Measurements from ENCODE around the gene WDR18.

DNA sequence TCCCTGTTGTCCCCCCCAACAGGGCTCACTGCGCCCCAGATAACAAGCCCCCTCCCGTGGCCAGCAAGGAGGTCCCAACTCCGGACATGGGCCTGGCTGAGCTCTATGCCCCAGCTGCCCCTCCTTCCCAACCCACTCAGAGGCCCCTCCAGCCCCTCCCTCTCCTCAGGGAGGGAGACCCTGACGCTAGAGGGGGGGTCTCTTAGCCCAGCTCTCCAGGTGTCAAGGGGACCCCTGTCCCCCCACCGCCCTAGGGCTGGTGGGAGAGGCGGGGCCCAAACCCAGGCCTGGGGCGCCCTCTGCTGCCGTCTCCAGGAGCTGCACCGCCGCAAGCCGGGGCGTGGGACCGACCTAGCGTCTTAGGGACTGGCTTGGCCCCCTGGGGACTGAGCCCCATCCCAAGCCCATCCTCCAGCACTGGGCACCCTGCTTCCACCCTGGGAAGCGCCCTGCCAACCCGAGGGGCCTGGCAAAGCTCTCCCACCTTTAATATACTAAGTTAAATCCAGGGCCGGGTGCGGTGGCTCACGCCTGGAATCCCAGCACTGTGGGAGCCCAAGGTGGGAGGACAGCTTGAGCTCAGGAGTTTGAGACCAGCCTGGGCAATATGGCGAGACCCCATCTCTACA, 17.5 kb downstream of the WDR18 start:
- TF ChIP-seq, protein P1, sequence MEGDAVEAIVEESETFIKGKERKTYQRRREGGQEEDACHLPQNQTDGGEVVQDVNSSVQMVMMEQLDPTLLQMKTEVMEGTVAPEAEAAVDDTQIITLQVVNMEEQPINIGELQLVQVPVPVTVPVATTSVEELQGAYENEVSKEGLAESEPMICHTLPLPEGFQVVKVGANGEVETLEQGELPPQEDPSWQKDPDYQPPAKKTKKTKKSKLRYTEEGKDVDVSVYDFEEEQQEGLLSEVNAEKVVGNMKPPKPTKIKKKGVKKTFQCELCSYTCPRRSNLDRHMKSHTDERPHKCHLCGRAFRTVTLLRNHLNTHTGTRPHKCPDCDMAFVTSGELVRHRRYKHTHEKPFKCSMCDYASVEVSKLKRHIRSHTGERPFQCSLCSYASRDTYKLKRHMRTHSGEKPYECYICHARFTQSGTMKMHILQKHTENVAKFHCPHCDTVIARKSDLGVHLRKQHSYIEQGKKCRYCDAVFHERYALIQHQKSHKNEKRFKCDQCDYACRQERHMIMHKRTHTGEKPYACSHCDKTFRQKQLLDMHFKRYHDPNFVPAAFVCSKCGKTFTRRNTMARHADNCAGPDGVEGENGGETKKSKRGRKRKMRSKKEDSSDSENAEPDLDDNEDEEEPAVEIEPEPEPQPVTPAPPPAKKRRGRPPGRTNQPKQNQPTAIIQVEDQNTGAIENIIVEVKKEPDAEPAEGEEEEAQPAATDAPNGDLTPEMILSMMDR (IDR thresholded peaks at IDR 0.05) = peak; percentile 94
- no peak for TF ChIP-seq POLR2AphosphoS5 (IDR thresholded peaks at IDR 0.05; ENCODE audit: low read depth, low read length)
